ENCODE data around the gene SUPT5H.

GRCh38 chr19:39498798-39499642 is 53.6 kb downstream of the SUPT5H start, which contains the start of gene DLL3:
- TF ChIP-seq CTCF (IDR thresholded peaks at IDR 0.05; ENCODE audit: borderline replicate concordance, extremely low read depth, low read length, poor library complexity, severe bottlenecking) (no peak), EZH2 (IDR thresholded peaks at IDR 0.05; ENCODE audit: borderline replicate concordance, low read depth, low read length, severe bottlenecking) (no peak)
